ENCODE data around the gene STARD13. TPM values are rescaled to one million over a fixed set of nuclear protein-coding genes. Genes with fewer than 3 reads are reported as not detected.

Gene STARD13
- polyA plus RNA-seq, 5 donors = 17.4 to 26.8 (median 24.6) TPM

GRCh38 chr13:33312150-33312860 lies 26.8 kb upstream of the STARD13 start:
- DNase-seq = no peak

- DNase-seq = no peak
Measured at GRCh38 chr13:33311040-33311439, 25.5 kb upstream of the STARD13 start.

GRCh38 chr13:33310245-33311038 lies 24.9 kb upstream of the STARD13 start:
- DNase-seq = no peak

GRCh38 chr13:33308863-33309262 lies 23.3 kb upstream of the STARD13 start:
- DNase-seq = no peak

DNA sequence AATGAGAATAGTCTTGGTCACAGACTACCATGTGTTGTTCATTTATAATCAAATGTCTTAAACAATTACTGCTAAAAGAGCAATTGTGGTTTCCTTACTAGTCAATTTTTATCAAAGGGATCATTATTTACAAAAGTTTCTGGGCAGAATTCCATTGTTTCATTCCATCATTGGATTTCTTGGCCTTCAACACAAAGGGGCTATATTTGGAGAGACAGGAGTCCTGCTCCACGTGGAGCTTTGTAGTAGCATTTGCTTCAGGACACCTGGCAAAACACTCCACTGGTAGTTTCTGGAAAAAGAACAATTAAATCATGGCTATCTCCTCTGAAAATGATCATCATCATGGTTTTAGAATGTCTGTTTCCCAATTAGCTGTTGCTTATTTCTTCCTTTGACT lies 22.3 kb upstream of the STARD13 start:
- no peak for DNase-seq

- DNase-seq = no peak
Measured at GRCh38 chr13:33303855-33304597, 18.5 kb upstream of the STARD13 start.

- DNase-seq = no peak
Measured at GRCh38 chr13:33299626-33300025, 14.1 kb upstream of the STARD13 start.

DNA sequence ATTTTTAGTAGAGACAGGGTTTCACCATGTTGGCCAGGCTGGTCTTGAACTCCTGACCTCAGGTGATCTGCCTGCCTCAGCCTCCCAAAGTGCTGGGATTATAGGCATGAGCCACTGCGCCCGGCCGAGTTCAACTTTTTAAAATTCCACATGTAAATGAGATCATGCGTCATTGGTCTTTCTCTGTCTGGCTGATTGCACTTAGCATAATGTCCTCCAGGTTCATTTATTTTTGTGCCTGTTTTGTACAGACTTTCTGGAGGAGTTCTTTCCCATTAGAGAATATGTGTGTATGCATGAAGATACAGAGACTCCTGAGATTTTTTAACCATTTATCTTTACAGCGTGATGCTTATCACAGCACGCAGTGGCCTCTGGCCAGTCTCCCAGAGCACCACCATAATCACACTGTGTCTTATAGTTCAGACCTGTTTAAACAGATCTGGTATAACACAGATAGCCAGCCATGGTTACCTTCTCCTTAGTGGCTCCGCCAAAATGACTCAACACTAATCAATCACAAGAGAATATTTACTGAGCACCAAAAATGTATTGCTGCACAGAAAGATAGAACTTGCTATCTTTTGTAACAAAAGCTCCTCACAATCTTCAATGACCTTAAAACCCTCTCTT lies 11.4 kb upstream of the STARD13 start:
- no peak for DNase-seq

DNA sequence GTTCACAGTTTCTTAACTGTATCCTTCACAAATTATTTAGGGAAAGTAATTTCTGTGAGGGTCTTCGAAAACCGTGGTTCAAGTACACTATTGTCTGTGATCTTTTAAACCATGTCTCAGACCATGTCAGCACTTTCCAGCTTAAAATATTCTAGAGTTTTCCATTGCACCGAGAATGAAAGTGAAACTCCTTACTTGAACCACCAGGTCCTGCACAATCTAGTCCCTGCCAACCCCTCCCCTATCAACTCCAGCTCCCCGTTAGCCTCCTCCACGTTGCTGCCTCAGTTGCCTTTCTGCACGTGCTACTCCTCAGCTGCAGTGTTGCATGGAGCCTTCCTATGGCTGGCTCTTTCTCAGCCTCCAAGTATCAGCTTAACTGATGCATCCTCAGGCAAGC lies 7.2 kb upstream of the STARD13 start:
- DNase-seq = no peak

- DNase-seq = no peak
Measured at GRCh38 chr13:33290421-33290965, 4.9 kb upstream of the STARD13 start.

- no peak for DNase-seq
Measured at GRCh38 chr13:33289966-33290365, 4.4 kb upstream of the STARD13 start.

DNA sequence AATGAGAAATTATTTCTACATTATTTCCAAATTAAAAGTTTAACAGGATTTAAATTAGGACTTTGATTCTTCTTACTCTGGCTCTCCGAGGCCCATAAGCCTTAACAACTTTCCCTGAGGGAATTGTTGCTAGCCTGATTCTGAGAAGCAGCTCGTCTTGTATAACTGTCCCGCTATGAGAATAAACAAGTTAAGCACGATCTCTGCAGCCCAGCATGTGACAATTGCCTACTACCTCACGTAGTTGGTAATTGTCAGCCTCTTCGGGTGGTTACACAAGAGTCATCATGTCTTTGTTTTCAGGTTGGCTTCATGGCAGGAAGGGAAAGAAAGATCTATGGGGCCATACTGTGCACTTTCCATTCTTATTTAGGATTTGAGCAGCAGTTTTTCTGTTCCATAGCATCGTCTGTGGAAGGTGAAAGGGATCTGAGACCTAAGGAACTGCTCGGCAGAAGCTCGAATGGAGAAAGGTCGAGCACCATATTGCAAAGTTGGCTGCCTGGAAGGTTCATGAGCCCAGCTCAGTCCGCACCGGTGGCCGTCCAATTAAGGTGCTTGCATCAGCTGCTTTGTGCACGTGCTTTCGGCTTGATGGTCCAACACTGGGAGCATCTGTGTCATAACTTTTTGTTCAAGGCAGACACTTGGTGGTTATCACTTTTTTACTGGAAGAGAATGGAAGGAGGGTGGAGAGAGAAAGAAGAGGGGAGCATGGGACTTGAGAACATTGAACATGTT lies 1.8 kb upstream of the STARD13 start:
- DNase-seq = no peak

DNA sequence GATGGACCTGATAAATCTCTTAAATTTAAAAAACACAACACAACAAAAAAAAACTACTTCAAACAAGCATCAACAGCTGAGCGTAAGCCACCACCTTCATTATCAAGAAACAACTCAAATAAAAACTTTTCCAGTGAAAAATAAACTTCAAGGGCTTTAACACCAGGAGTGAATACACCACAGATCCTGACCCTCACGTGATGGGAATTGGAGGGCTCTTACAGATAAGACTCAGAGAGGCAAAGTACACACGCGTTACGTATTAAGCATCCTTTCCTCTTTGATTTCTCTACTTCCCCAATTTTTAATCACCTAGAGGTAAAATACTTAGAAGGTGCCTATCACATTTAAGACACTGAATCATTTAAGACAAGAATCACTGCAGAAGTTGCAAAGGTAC lies 573 bp upstream of the STARD13 start:
- DNase-seq = peak in 1 of 2 donors; percentile 50

- DNase-seq = no peak
Measured at GRCh38 chr13:33284916-33285315, 639 bp downstream of the STARD13 start.

- no peak for DNase-seq
Measured at GRCh38 chr13:33284031-33284430, 1.5 kb downstream of the STARD13 start.

DNA sequence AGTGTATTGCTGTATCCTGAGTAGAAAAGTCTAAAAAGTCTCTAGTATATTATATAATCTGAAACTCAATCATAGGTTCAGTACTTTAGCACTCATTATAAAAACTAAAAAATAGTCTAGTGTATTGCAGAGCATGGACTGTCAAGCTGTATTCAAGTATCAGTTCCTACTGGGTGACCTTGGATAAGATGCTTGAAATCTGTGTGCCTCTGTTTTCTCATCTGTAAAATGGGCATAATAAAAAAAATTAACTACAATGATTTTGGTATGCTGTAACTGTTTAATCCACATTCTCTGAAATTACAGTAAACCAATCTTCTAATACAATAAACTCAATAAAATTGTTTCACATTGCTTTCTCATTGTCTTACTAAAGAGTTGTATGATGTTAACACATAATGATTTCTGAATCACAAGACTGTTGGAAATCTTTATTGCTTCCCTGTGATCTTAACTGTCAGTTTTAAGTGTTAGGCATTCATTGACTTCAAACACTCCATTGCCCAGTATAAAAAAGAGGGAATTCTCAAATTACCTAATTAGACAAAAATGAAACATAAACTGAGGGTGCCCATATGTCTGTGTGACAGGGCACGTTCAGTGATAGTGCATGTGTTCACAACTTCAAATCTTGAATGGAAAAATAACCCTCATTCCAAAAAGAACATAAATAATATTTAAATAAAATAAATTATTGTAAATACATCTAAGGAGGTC lies 2.2 kb downstream of the STARD13 start:
- no peak for DNase-seq

DNA sequence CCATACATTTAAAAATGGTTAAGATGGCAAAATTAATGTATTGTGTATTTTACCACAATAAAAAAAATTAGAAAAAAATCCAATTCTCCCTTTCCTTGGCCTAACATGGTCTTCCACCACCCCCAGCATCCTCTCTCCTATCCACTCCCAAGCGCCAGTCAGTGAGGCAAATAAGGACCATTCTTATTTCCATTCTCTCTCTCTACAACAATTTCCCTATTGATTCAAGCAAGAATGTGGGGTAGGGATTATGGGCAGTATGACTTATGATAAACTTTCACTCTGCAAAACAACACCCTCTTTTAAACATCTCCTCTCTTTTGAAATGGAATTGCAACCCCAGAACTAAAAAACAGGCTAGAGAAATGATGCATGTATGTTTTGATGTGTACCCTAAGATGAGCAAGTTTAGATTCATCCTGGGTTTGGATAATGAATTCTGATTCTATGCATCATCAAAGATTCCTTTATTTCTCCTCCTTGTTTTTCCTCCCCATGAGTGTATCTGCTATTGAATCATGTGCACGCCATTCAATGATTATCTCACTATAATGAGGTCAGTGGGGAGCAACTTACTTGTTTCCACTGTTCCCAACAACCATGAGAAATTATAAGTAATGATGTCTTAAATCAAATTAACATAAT lies 3.5 kb downstream of the STARD13 start:
- no peak for DNase-seq

DNA sequence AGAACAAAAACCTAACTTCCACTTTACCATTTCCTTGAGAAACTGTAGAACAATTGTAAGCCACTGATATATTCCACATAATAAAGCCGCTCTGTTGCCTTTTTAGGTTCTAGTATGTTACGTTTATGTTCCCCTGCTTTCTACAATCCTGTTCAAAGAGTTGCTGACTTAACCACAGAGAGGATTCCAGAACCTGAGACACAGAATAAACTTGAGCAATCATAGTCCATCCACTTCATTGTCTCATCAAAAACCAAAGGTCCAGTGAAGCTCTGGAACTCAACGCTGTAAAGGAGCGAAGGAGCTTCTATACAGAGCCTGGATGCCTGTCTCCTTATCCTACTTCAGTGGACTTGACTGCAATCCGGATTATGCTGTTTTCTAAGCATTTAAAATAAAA lies 4.6 kb downstream of the STARD13 start:
- DNase-seq = no peak

- no peak for DNase-seq
Measured at GRCh38 chr13:33280279-33280905, 5.2 kb downstream of the STARD13 start.
